Colonic mucosa (tissue), 4 donors: ENCODE measurements around the gene ADARB2. TPM values are rescaled to one million over a fixed set of nuclear protein-coding genes. Genes with fewer than 3 reads are reported as not detected.

Source experiments
- DNase-seq: peaks from one replicate; pipeline ENCODE4 v3.0.0-alpha.2; 2020
- H3K27ac ChIP-seq: fragments of 200-600 bp; one replicate; pipeline ENCODE4 v1.8.0; 2021
- H3K27me3 ChIP-seq: fragments of 200-600 bp; one replicate; pipeline ENCODE4 v1.8.0; 2021
- H3K36me3 ChIP-seq: fragments of 200-600 bp; one replicate; pipeline ENCODE4 v1.8.0; 2021
- H3K4me1 ChIP-seq: fragments of 200-600 bp; one replicate; pipeline ENCODE4 v1.8.0; 2021; ENCODE audit warnings: mild to moderate bottlenecking
- H3K4me3 ChIP-seq: fragments of 200-600 bp; one replicate; pipeline ENCODE4 v1.8.0; 2021
- H3K9ac ChIP-seq, 2 donors: one replicate each; pipeline ENCODE4 v1.7.0; 2013; ENCODE audit warnings: control low read depth in 2 of 2, low read depth in 2 of 2, low read length in 2 of 2
- H3K9me3 ChIP-seq: fragments of 200-600 bp; one replicate; pipeline ENCODE4 v1.8.0; 2021
- CTCF ChIP-seq: fragments of 200-600 bp; IDR thresholded peaks from one replicate; pipeline ENCODE4 v1.8.0; 2022; ENCODE audit warnings: antibody characterized with exemption, mild to moderate bottlenecking
- intact Hi-C: fragments of 100-400 bp; cut with DNase I; formaldehyde crosslinking; loops from one replicate; pipeline ENCODE4 v1.14.1; 2022
- total RNA-seq, 2 donors: library from RNA; stranded (reverse); fragmentation: NEBNext Ultra II Directional in 1 of 2; extraction: Animal tissue kit (Norgen Biotek cat#: 25700) in 1 of 2; gene quantifications; one replicate each; pipeline ENCODE4 v1.2.1, GENCODE V29; 2021
- donor health status: healthy.
- donor health status: DM: no; HTN: no; CAD: no.
- donor health status: DM: no; HTN: no; CAD: no.

ADARB2 gene
- total RNA-seq, 2 donors from 2014 or later, result 0.19 TPM; not detected in 1

GRCh38 chr10:1489801-1490200, 247.5 kb downstream of the ADARB2 start:
- H3K9me3 ChIP-seq, result no peaks in the 10 kb centered on the region
- H3K36me3 ChIP-seq, result no peaks in the 10 kb centered on the region
- DNase-seq, result no peak
- TF ChIP-seq CTCF, result no peak
- H3K4me3 ChIP-seq, result no peak overlapping the region
- H3K27ac ChIP-seq, result no peak overlapping the region
- no peaks in the 10 kb centered on the region for H3K4me1 ChIP-seq
- intact Hi-C loops, result no loop called here
- no peaks in the 10 kb centered on the region for H3K27me3 ChIP-seq
- H3K9ac ChIP-seq, result no peak overlapping the region

GRCh38 chr10:1488970-1489548, 248.3 kb downstream of the ADARB2 start:
- TF ChIP-seq CTCF, result no peak
- intact Hi-C loops, result no loop called here
- H3K36me3 ChIP-seq, result no peaks in the 10 kb centered on the region
- H3K9ac ChIP-seq, result no peak overlapping the region
- no peak for DNase-seq
- no peaks in the 10 kb centered on the region for H3K27me3 ChIP-seq
- H3K4me3 ChIP-seq, result no peak overlapping the region
- H3K27ac ChIP-seq, result no peak overlapping the region
- no peaks in the 10 kb centered on the region for H3K9me3 ChIP-seq
- H3K4me1 ChIP-seq, result no peaks in the 10 kb centered on the region

- H3K4me3 ChIP-seq, result no peak overlapping the region
- no peaks in the 10 kb centered on the region for H3K36me3 ChIP-seq
- intact Hi-C loops, result no loop called here
- no peak overlapping the region for H3K27ac ChIP-seq
- DNase-seq, result no peak
- no peak overlapping the region for H3K9ac ChIP-seq
- no peaks in the 10 kb centered on the region for H3K9me3 ChIP-seq
- H3K27me3 ChIP-seq, result no peaks in the 10 kb centered on the region
- no peak for TF ChIP-seq CTCF
- no peaks in the 10 kb centered on the region for H3K4me1 ChIP-seq
These were observed 250.3 kb downstream of the ADARB2 start for GRCh38 chr10:1486841-1487687.

GRCh38 chr10:1485357-1485756, 252.0 kb downstream of the ADARB2 start:
- Histone ChIP-seq H3K4me3 (no peak overlapping the region), H3K9ac (no peak overlapping the region), H3K36me3 (no peaks in the 10 kb centered on the region), H3K4me1 (no peaks in the 10 kb centered on the region), H3K27me3 (no peaks in the 10 kb centered on the region), H3K9me3 (no peaks in the 10 kb centered on the region), H3K27ac (no peak overlapping the region)
- DNase-seq, result no peak
- TF ChIP-seq CTCF, result no peak
- intact Hi-C loops, result no loop called here

GRCh38 chr10:1483826-1484225, 253.5 kb downstream of the ADARB2 start:
- DNase-seq, result no peak
- no peak for TF ChIP-seq CTCF

More at GRCh38 chr10:1483826-1484225, 253.5 kb downstream of the ADARB2 start:
- Histone ChIP-seq H3K4me3 (no peak overlapping the region), H3K27ac (no peak overlapping the region), H3K9me3 (no peaks in the 10 kb centered on the region), H3K36me3 (no peaks in the 10 kb centered on the region), H3K9ac (no peak overlapping the region), H3K27me3 (no peaks in the 10 kb centered on the region), H3K4me1 (no peaks in the 10 kb centered on the region)
- intact Hi-C loops, result no loop called here
